PFSK-1 (cell line): ENCODE data around the gene MBD2.

Experiments used
- FOXP2 ChIP-seq: optimal IDR thresholded peaks from 2 replicates; pipeline ENCODE3; 2011; ENCODE audit warnings: borderline replicate concordance, control low read depth, inconsistent platforms; ENCODE audit not compliant: insufficient read depth; ENCODE audit errors: extremely low read length, extremely low read depth
- POLR2AphosphoS5 ChIP-seq: IDR thresholded peaks from 2 replicates; pipeline ENCODE4 v1.6.1; 2012; ENCODE audit warnings: low read depth, mild to moderate bottlenecking, control low read depth, low read length, moderate library complexity
- REST ChIP-seq, 2 experiments: IDR thresholded peaks; 2 replicates each; pipeline versions ENCODE4 v1.6.1 to v1.8.0; 2011 to 2012; ENCODE audit warnings: low read depth in 2 of 2, low read length in 2 of 2, control low read depth in 1 of 2, inconsistent platforms in 1 of 2, mild to moderate bottlenecking in 1 of 2, moderate library complexity in 1 of 2; ENCODE audit not compliant: insufficient read depth in 1 of 2
- SIN3A ChIP-seq: IDR thresholded peaks from 2 replicates; pipeline ENCODE4 v1.6.1; 2012; ENCODE audit warnings: mild to moderate bottlenecking, low read length, moderate library complexity, borderline replicate concordance; ENCODE audit not compliant: insufficient read depth
- TAF1 ChIP-seq: IDR thresholded peaks from 2 replicates; pipeline ENCODE4 v1.6.1; 2012; ENCODE audit warnings: low read length, control low read depth, borderline replicate concordance; ENCODE audit not compliant: insufficient read depth

The MBD2 gene

GRCh38 chr18:54205959-54206358 is 18.5 kb downstream of the MBD2 start:
- no peak for TF ChIP-seq SIN3A
- no peak for TF ChIP-seq FOXP2

GRCh38 chr18:54204883-54205282 is 19.6 kb downstream of the MBD2 start:
- no peak for TF ChIP-seq POLR2AphosphoS5
- TF ChIP-seq TAF1: no peak
- TF ChIP-seq SIN3A: no peak
- TF ChIP-seq REST (IDR thresholded peaks at IDR 0.05; ENCODE audit: insufficient read depth in 1 of 2, low read depth in 2 of 2, low read length in 2 of 2): no peak
- no peak for TF ChIP-seq FOXP2

- TF ChIP-seq SIN3A: no peak
- TF ChIP-seq FOXP2: no peak
These were observed 20.6 kb downstream of the MBD2 start for GRCh38 chr18:54203914-54204313.

GRCh38 chr18:54202851-54203250 is 21.6 kb downstream of the MBD2 start:
- TF ChIP-seq TAF1 (no peak), POLR2AphosphoS5 (no peak), REST (IDR thresholded peaks at IDR 0.05; ENCODE audit: insufficient read depth in 1 of 2, low read depth in 2 of 2, low read length in 2 of 2) (no peak)

GRCh38 chr18:54197747-54198411 is 26.6 kb downstream of the MBD2 start:
- TF ChIP-seq FOXP2: no peak
- TF ChIP-seq REST (IDR thresholded peaks at IDR 0.05; ENCODE audit: insufficient read depth in 1 of 2, low read depth in 2 of 2, low read length in 2 of 2): no peak
- TF ChIP-seq TAF1: no peak
- no peak for TF ChIP-seq SIN3A
- TF ChIP-seq POLR2AphosphoS5: no peak

GRCh38 chr18:54193786-54194185 is 30.7 kb downstream of the MBD2 start:
- no peak for TF ChIP-seq SIN3A
- no peak for TF ChIP-seq POLR2AphosphoS5
- no peak for TF ChIP-seq FOXP2
- no peak for TF ChIP-seq TAF1
- TF ChIP-seq REST (IDR thresholded peaks at IDR 0.05; ENCODE audit: insufficient read depth in 1 of 2, low read depth in 2 of 2, low read length in 2 of 2): no peak
